Tibial nerve (tissue), 3 donors: ENCODE data around the gene AQP2.

Source experiments
- POLR2A ChIP-seq, 2 donors: fragments of 450-650 bp; IDR thresholded peaks; one replicate each; pipeline ENCODE4 v1.6.1; 2017; ENCODE audit warnings: antibody characterized with exemption in 2 of 2, mild to moderate bottlenecking in 2 of 2, moderate library complexity in 2 of 2
- TF ChIP-seq, protein P1 (sequence below), 5 experiments: fragments of 200-600 bp in 3 of 5; fragments of 450-650 bp in 2 of 5; sonication (generic) in 3 of 5; IDR thresholded peaks; one replicate each; pipeline ENCODE4 v1.5.1; 2016 to 2019; ENCODE audit warnings: antibody characterized with exemption in 5 of 5, mild to moderate bottlenecking in 3 of 5, moderate library complexity in 2 of 5

DNA sequence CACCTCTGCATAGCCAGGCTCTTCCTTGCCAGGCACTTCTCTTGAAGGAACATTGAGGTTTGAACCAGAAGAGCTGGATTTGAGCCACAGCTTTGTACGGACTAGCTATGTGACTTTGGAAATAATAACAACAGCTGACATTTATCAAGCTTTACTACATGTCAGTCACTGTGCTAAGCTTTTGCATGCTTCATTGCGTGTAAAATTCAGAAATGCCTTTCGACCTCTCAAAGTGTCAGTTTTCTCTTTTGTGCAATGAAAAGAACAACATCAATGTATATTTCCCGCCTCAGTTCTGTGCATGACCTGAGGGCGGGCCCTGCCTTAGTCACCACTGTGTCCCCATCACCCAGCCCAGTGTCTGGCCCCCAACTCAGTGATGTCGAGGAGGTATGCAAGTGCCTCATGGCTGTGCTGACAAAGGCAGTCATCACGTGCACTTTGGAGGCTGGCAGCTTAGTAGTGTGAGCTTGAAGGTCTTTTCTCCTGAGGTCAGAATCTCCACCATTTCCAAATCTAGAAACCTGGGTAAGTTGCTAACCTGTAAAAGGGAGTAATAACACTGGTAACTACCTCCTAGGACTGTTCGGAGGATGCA lies 17.9 kb upstream of the AQP2 start:
- no peak for TF ChIP-seq POLR2A (IDR thresholded peaks at IDR 0.05)
- TF ChIP-seq, protein P1, sequence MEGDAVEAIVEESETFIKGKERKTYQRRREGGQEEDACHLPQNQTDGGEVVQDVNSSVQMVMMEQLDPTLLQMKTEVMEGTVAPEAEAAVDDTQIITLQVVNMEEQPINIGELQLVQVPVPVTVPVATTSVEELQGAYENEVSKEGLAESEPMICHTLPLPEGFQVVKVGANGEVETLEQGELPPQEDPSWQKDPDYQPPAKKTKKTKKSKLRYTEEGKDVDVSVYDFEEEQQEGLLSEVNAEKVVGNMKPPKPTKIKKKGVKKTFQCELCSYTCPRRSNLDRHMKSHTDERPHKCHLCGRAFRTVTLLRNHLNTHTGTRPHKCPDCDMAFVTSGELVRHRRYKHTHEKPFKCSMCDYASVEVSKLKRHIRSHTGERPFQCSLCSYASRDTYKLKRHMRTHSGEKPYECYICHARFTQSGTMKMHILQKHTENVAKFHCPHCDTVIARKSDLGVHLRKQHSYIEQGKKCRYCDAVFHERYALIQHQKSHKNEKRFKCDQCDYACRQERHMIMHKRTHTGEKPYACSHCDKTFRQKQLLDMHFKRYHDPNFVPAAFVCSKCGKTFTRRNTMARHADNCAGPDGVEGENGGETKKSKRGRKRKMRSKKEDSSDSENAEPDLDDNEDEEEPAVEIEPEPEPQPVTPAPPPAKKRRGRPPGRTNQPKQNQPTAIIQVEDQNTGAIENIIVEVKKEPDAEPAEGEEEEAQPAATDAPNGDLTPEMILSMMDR (IDR thresholded peaks at IDR 0.05) = no peak
